Brain microvascular endothelial cell (primary cell): ENCODE measurements around the gene UROS.

Experiments used
- DNase-seq: peaks from one replicate; pipeline ENCODE4 v3.0.0-alpha.2; 2020
- H3K27ac ChIP-seq: fragments of 250-450 bp; sonication (Bioruptor Pico); 2 replicates; pipeline ENCODE4 v1.5.1; 2020; ENCODE audit warnings: mild to moderate bottlenecking, moderate library complexity
- H3K27me3 ChIP-seq: fragments of 250-450 bp; sonication (Bioruptor Pico); replicated peaks from 2 replicates; pipeline ENCODE4 v1.5.1; 2020; ENCODE audit warnings: mild to moderate bottlenecking
- H3K36me3 ChIP-seq: fragments of 250-450 bp; sonication (Bioruptor Pico); replicated peaks from 2 replicates; pipeline ENCODE4 v1.5.1; 2020; ENCODE audit warnings: mild to moderate bottlenecking
- H3K4me3 ChIP-seq: 2 replicates; pipeline ENCODE4 v1.5.1; 2011; ENCODE audit warnings: low read depth, mild to moderate bottlenecking, control low read depth, low read length, moderate library complexity
- in situ Hi-C: cut with HindIII; loops from 2 replicates; pipeline ENCODE4 v1.10.0; 2017; ENCODE audit warnings: low sequenced_read_pairs, low pct_ligation_motif_present
- TF ChIP-seq, protein P1 (sequence below): IDR thresholded peaks from 2 replicates; pipeline ENCODE4 v1.5.1; 2011; ENCODE audit warnings: low read depth, mild to moderate bottlenecking, moderate library complexity, low read length, control low read depth, inconsistent platforms; ENCODE audit errors: missing control alignments

Gene UROS

DNA sequence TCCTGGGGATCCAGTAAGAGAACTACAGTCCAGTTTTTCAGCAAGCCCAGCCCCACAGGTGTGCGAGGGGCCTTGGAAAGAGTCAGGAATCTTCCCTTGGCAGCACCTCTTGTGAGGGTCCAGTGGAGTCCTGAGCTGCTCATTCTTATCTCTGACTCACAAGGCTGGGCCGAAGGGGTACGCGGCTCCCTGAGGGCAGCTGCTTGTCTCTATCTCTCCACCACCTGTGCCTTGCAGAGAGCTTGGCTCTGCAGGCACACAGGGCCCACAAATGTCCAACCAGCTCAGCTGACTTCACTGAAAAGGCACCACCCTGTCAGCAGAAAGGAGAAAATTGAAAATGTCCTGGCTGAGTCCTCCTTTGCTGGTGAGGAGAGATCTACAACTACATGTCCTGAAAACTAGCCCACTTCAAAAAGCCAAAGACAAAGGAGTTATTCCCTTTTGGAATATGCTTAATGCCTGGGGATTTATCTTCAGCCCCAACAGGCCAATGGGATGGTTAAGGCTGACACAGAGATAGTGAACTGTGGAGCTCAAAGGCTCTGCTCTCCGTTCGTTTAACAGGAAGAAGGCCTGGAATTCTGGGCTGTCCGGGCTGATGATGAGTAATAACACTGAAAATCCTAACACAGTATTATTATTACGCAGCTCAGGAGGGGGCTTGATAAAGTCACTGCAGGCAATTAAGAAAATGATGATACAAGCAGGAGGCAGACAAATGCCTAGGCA is 23.4 kb downstream of the UROS start:
- DNase-seq: peak; percentile 43
- in situ Hi-C loops: no loop called here
- Histone ChIP-seq H3K4me3 (no peak overlapping the region), H3K27me3 (no peaks in the 10 kb centered on the region), H3K36me3 (peaks cover 3% of the 10 kb centered on the region), H3K27ac (no peak overlapping the region)
- TF ChIP-seq, protein P1, sequence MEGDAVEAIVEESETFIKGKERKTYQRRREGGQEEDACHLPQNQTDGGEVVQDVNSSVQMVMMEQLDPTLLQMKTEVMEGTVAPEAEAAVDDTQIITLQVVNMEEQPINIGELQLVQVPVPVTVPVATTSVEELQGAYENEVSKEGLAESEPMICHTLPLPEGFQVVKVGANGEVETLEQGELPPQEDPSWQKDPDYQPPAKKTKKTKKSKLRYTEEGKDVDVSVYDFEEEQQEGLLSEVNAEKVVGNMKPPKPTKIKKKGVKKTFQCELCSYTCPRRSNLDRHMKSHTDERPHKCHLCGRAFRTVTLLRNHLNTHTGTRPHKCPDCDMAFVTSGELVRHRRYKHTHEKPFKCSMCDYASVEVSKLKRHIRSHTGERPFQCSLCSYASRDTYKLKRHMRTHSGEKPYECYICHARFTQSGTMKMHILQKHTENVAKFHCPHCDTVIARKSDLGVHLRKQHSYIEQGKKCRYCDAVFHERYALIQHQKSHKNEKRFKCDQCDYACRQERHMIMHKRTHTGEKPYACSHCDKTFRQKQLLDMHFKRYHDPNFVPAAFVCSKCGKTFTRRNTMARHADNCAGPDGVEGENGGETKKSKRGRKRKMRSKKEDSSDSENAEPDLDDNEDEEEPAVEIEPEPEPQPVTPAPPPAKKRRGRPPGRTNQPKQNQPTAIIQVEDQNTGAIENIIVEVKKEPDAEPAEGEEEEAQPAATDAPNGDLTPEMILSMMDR: no peak

DNA sequence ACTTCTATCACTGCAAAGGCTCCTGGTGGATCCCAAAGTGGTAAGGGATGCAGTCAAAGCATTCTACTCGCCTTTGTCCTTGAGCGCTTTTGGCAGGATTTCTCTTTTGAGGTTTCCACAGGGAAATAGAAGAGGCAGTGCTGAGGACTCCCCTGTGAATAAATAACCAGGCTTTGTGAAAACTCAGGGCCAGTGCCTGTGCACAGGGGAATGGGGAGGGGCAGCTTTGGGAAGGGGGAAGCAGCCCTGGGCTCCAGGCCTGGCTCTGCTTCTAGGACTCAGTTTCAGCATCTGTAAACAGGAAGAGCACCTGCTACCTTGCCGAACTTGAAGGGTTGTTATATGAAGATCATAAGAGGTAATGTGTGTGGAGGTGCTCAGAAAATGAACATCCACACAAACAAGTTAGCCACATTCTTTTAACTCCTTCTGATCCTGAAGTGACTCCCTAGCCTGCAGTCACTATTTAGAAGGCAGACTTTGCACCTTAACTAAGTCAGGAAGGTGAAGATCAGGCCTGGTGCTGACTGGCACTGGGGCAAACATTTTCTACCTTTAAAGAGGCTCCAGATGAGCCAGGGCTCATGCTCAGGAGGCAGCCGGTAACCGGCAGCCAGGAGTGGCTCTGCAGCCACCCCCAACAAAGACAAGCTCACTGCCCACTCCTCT is 24.9 kb downstream of the UROS start:
- Histone ChIP-seq H3K27ac (no peak overlapping the region), H3K4me3 (no peak overlapping the region), H3K27me3 (no peaks in the 10 kb centered on the region), H3K36me3 (peaks cover 8% of the 10 kb centered on the region)
- in situ Hi-C loops: no loop called here
- TF ChIP-seq, protein P1: no peak
- DNase-seq: no peak

DNA sequence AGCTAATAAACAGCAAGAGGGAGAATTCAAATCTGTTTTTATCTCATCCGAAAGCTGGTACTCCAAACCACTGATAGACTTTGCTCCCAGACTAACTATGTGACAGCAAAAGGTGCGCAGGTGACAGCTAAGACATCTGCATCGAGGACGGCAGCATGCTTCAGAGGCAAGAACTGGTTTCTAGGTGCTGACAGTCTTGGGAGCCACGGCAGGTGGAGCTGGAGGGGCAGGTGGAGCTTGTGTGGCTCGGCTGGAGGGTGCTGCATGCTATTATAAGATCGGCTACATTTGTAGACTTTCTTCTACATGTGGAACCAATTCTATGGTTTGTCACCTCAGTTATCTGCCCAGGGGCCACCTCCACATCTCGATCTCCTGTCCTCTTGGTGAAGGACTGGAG is 25.6 kb downstream of the UROS start:
- DNase-seq: no peak
- peaks cover 14% of the 10 kb centered on the region for H3K36me3 ChIP-seq
- TF ChIP-seq, protein P1: no peak
- H3K4me3 ChIP-seq: no peak overlapping the region
- no peak overlapping the region for H3K27ac ChIP-seq
- in situ Hi-C loops: no loop called here
- H3K27me3 ChIP-seq: no peaks in the 10 kb centered on the region

DNA sequence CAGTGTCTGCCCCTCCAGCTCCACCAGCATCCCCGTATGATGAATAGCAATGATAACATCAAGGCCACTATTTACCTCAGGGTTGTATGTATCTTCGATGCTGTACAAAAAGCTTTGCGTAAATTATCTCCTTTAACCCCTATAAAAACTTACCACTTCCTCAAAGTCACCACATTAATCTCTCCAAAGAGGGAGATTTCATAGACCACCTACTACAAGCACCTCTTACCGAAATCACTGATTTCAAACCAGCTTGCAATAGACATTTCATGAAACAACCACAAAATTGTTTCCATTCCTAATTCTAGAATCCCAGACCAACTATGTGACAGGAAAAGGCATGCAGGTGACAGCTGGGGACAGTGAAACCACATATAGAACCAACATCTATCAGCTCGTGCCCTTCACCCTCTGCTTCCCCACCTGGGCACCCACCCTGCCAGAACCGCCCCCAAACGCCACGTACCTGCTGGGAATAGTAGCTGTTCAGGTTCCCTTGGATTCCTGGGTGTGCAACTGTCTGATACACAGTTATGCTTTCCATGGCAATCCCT is 27.3 kb downstream of the UROS start:
- Histone ChIP-seq H3K27me3 (no peaks in the 10 kb centered on the region), H3K27ac (no peak overlapping the region), H3K4me3 (no peak overlapping the region), H3K36me3 (peaks cover 15% of the 10 kb centered on the region)
- TF ChIP-seq, protein P1: no peak
- DNase-seq: no peak
- in situ Hi-C loops: no loop called here

DNA sequence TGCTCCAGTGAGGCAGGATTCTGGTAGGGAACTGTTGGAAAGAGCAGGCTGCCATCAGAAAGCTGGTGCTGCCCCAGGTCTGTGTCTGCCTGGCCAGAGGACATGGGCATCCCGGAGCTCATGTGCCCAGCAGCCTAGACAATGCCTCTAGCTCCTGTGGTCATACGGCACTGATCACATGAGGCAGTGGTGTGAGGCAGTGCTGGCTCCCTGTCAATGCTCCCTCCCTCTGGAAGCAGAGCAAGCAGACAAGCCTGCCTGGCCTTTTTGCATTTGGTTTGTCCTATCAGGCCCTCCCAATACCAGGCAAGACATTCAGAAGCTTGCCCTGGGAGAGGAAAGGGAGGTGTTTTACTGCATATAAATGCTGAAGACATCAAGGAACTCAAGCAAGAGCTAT is 27.9 kb downstream of the UROS start:
- TF ChIP-seq, protein P1: no peak
- Histone ChIP-seq H3K36me3 (peaks cover 15% of the 10 kb centered on the region), H3K27me3 (no peaks in the 10 kb centered on the region), H3K27ac (no peak overlapping the region), H3K4me3 (no peak overlapping the region)
- in situ Hi-C loops: no loop called here
- no peak for DNase-seq
